ENCODE data around the gene GYG1.
A peak's percentile ranks its signal among the peaks of the same experiment; 100 is the strongest.

GYG1 gene

GRCh38 chr3:148991219-148992026 lies at the start of gene GYG1:
TSS of gene GYG1 (plus strand) at chr3:148991540. CDS start at chr3:148991641, 101 bp downstream.
- DNase-seq (ENCODE audit: low spot score), result peak; percentile 51

GRCh38 chr3:148943506-148944205 lies 47.7 kb upstream of the GYG1 start:
- DNase-seq (ENCODE audit: low spot score), result peak; percentile 86

- no peak for DNase-seq (ENCODE audit: low spot score)
Measured at GRCh38 chr3:148945116-148945515, 46.2 kb upstream of the GYG1 start.

GRCh38 chr3:148948913-148949657 lies 42.3 kb upstream of the GYG1 start:
- DNase-seq (ENCODE audit: low spot score), result no peak

- no peak for DNase-seq (ENCODE audit: low spot score)
Measured at GRCh38 chr3:148950806-148951205, 40.5 kb upstream of the GYG1 start.

- no peak for DNase-seq (ENCODE audit: low spot score)
Measured at GRCh38 chr3:148951599-148952361, 39.6 kb upstream of the GYG1 start.

- no peak for DNase-seq (ENCODE audit: low spot score)
Measured at GRCh38 chr3:148953094-148953493, 38.2 kb upstream of the GYG1 start.

- no peak for DNase-seq (ENCODE audit: low spot score)
Measured at GRCh38 chr3:148954981-148955380, 36.4 kb upstream of the GYG1 start.

GRCh38 chr3:148955544-148956346 lies 35.6 kb upstream of the GYG1 start:
- DNase-seq (ENCODE audit: low spot score), result peak; percentile 24

- DNase-seq (ENCODE audit: low spot score), result peak; percentile 44
Measured at GRCh38 chr3:148957586-148957985, 33.8 kb upstream of the GYG1 start.

GRCh38 chr3:148958696-148959095 lies 32.6 kb upstream of the GYG1 start:
- no peak for DNase-seq (ENCODE audit: low spot score)

GRCh38 chr3:148962513-148962912 lies 28.8 kb upstream of the GYG1 start:
- peak; percentile 58 for DNase-seq (ENCODE audit: low spot score)

- DNase-seq (ENCODE audit: low spot score), result no peak
Measured at GRCh38 chr3:148964809-148965208, 26.5 kb upstream of the GYG1 start.

- DNase-seq (ENCODE audit: low spot score), result no peak
Measured at GRCh38 chr3:148968321-148968720, 23.0 kb upstream of the GYG1 start.

GRCh38 chr3:148970271-148970670 lies 21.1 kb upstream of the GYG1 start:
- DNase-seq (ENCODE audit: low spot score), result no peak

GRCh38 chr3:148971401-148972163 lies 19.8 kb upstream of the GYG1 start:
- no peak for DNase-seq (ENCODE audit: low spot score)

- DNase-seq (ENCODE audit: low spot score), result no peak
Measured at GRCh38 chr3:148974726-148975125, 16.6 kb upstream of the GYG1 start.

GRCh38 chr3:148975248-148975647 lies 16.1 kb upstream of the GYG1 start:
- DNase-seq (ENCODE audit: low spot score), result no peak

- DNase-seq (ENCODE audit: low spot score), result no peak
Measured at GRCh38 chr3:148975696-148976095, 15.6 kb upstream of the GYG1 start.

GRCh38 chr3:148981273-148981672 lies 10.1 kb upstream of the GYG1 start:
- no peak for DNase-seq (ENCODE audit: low spot score)

Data from kidney capillary endothelial cell (primary cell).